ENCODE results near the gene UNC5A. TPM values are rescaled to one million over a fixed set of nuclear protein-coding genes. Genes with fewer than 3 reads are reported as not detected.

UNC5A gene
- total and polyA plus RNA-seq, 9 of the 15 experiments (the other 6 are each of a cell fraction or from before 2014, with no cell fraction given) = not detected

- H4K20me1 ChIP-seq (replicated peaks; ENCODE audit: control insufficient read depth, insufficient read depth, low read length) = peaks cover 2% of the 10 kb centered on the region; the same call in 1 of the 2 replicates
- in situ Hi-C loops (cut with MboI) = no loop called here
- H3K4me1 ChIP-seq (replicated peaks in 1 of 2; ENCODE audit: control insufficient read depth in 2 of 2, insufficient read depth in 2 of 2, low read length in 2 of 2) = peaks cover 0 to 16% of the 10 kb centered on the region in 2 experiments; a peak in 2 of 5 replicates
- intact Hi-C loops (cut with micrococcal nuclease) = no loop called here
- H3K4me2 ChIP-seq (ENCODE audit: insufficient read depth, low read length) = no peak overlapping the region
- ChIA-PET CTCF (ENCODE audit: low intra/inter-chr PET ratio) (no interaction called here), POLR2A (interaction anchor here (0.9 kb wide), 1 partner anchor 13 kb away, joined by 3 read pairs; no protein-coding TSS in a partner anchor)
- no peak overlapping the region for H3K4me3 ChIP-seq
- 3% methylated on average over 15 of the region's 17 CpGs for WGBS (ENCODE audit: insufficient coverage, low coverage, missing lambda C conversion rate)
- no peaks in the 10 kb centered on the region for H3K79me2 ChIP-seq (ENCODE audit: control insufficient read depth, insufficient read depth, low read length)
- no peak for DNase-seq (ENCODE audit: extremely low read depth in 1 of 4, low spot score in 3 of 4)
- no TSS peak for BruUV-seq (replicated peaks)
- H3K27ac ChIP-seq (ENCODE audit: extremely low read depth, low read depth, low read length) = no peak overlapping the region
- H3K9ac ChIP-seq (ENCODE audit: insufficient read depth in 1 of 2, low read depth in 2 of 2, low read length in 2 of 2) = no peak overlapping the region
- peaks cover 3% of the 10 kb centered on the region for H3K9me1 ChIP-seq (ENCODE audit: control insufficient read depth, insufficient read depth, low read length)
- H3K9me3 ChIP-seq (replicated peaks; ENCODE audit: control insufficient read depth, insufficient read depth, low read depth, low read length) = no peaks in the 10 kb centered on the region
- ATAC-seq = no peak
- no peaks in the 10 kb centered on the region for H3K36me3 ChIP-seq (ENCODE audit: control insufficient read depth, insufficient read depth, low read length)
- peaks cover 49 to 91% of the 10 kb centered on the region in 2 experiments for H3K27me3 ChIP-seq (ENCODE audit: control insufficient read depth in 2 of 2, insufficient read depth in 2 of 2, low read length in 2 of 2)
- no peak overlapping the region for H2AFZ ChIP-seq (ENCODE audit: low read depth, low read length)
- no peak for FAIRE-seq
- TF ChIP-seq RFX1 (IDR thresholded peaks at IDR 0.05) (no peak), SUPT5H (IDR thresholded peaks at IDR 0.05) (no peak), TCF7L2 (IDR thresholded peaks at IDR 0.05; ENCODE audit: low read depth, low read length) (no peak), PURB (CRISPR knock-in tag; IDR thresholded peaks at IDR 0.05; ENCODE audit: low read depth) (no peak), EP300 (IDR thresholded peaks at IDR 0.05; ENCODE audit: low read length) (no peak), NFE2 (IDR thresholded peaks at IDR 0.05; ENCODE audit: low read depth) (no peak), TSC22D4 (tag; IDR thresholded peaks at IDR 0.05) (no peak), ETV6 (IDR thresholded peaks at IDR 0.05; ENCODE audit: borderline replicate concordance in 1 of 2, low read depth in 2 of 2, low read length in 1 of 2) (no peak), ETV6 (CRISPR knock-in tag; IDR thresholded peaks at IDR 0.05; ENCODE audit: borderline replicate concordance) (no peak), NR0B1 (IDR thresholded peaks at IDR 0.05; ENCODE audit: partially characterized antibody) (no peak), HNRNPK (IDR thresholded peaks at IDR 0.05; ENCODE audit: low read depth, low read length, poor library complexity, severe bottlenecking) (no peak)
Observed at GRCh38 chr5:176851871-176852658, 41.7 kb downstream of the UNC5A start.
